Measurements from ENCODE around the gene XIRP2.

XIRP2 gene

DNA sequence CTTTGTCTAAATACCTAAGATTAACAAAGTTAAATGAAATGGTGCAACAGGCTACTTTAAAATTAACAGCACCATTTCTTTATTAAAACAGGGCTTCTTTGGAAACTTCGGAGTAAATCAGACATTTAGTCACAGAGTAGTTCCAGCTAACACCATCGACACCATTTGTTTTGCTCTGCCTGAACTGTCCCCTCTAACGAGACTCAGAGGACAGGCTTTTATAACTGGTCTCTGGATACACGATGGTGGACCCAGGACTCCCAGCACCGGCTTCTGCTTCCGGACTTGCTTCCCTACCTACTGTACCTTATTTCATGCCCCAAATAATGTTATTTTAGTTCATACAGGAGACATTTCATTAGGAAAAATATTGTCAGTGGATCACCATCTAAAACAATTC is 252.1 kb downstream of the XIRP2 start:
- TF ChIP-seq, protein P1, sequence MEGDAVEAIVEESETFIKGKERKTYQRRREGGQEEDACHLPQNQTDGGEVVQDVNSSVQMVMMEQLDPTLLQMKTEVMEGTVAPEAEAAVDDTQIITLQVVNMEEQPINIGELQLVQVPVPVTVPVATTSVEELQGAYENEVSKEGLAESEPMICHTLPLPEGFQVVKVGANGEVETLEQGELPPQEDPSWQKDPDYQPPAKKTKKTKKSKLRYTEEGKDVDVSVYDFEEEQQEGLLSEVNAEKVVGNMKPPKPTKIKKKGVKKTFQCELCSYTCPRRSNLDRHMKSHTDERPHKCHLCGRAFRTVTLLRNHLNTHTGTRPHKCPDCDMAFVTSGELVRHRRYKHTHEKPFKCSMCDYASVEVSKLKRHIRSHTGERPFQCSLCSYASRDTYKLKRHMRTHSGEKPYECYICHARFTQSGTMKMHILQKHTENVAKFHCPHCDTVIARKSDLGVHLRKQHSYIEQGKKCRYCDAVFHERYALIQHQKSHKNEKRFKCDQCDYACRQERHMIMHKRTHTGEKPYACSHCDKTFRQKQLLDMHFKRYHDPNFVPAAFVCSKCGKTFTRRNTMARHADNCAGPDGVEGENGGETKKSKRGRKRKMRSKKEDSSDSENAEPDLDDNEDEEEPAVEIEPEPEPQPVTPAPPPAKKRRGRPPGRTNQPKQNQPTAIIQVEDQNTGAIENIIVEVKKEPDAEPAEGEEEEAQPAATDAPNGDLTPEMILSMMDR (IDR thresholded peaks at IDR 0.05; ENCODE audit: extremely low read depth, missing control alignments), result no peak
- DNase-seq (ENCODE audit: low spot score), result no peak

DNA sequence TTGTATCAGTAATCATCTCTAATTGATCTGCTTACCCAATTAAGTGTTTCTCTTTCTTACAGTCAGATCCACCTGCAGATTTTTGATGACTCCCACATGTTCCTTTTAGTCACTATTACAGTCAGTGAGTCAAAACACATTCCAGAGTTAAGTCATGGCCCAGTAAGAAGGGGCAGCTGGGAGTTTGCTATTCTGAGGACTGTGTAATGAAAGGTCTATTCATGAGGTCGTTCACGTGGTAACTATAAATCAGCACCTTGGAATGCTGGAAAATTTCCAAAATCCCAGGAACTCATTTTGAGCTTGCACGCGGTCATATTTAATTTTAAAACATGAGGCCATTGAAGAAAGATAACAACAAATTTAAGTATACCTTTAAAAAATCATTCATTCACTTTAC is 252.5 kb downstream of the XIRP2 start:
- TF ChIP-seq, protein P1 (IDR thresholded peaks at IDR 0.05; ENCODE audit: extremely low read depth, missing control alignments), result no peak
- no peak for DNase-seq (ENCODE audit: low spot score)

- TF ChIP-seq, protein P1 (IDR thresholded peaks at IDR 0.05; ENCODE audit: extremely low read depth, missing control alignments), result no peak
- DNase-seq (ENCODE audit: low spot score), result no peak
Measured at GRCh38 chr2:167142554-167142953, 254.3 kb downstream of the XIRP2 start.

DNA sequence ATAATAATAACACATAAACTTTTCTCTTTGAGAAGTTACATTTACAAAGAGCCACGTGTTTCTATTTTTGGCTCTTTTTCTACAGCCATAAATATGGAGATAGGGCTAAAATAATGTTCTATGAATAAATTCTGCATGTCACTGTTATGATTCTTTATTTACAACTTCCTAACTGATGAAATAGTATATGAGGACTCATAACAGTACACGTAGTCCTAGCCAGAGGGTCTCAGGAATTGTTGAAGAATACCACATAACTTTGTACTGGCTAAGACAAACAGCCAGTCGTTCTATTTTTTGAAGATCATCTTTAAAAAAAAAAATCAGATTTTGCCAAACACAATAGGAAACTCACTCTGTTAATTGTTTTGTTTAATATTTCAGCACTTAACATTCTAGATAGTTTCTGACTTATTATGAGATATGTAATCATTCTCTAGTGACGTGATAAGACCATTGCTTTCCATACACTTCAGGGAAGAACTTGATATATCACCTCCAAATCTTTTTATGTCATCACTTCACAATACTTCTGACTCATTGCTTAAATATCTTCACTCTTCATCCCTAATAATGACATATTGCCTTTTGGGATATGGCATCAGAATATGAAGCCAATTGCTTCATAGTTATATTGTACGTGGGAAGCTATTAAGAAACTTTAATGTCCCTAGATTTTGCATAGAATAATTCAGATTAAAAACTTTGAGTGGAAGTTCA is 256.1 kb downstream of the XIRP2 start:
- TF ChIP-seq, protein P1 (IDR thresholded peaks at IDR 0.05; ENCODE audit: extremely low read depth, missing control alignments), result no peak
- DNase-seq (ENCODE audit: low spot score), result no peak

DNA sequence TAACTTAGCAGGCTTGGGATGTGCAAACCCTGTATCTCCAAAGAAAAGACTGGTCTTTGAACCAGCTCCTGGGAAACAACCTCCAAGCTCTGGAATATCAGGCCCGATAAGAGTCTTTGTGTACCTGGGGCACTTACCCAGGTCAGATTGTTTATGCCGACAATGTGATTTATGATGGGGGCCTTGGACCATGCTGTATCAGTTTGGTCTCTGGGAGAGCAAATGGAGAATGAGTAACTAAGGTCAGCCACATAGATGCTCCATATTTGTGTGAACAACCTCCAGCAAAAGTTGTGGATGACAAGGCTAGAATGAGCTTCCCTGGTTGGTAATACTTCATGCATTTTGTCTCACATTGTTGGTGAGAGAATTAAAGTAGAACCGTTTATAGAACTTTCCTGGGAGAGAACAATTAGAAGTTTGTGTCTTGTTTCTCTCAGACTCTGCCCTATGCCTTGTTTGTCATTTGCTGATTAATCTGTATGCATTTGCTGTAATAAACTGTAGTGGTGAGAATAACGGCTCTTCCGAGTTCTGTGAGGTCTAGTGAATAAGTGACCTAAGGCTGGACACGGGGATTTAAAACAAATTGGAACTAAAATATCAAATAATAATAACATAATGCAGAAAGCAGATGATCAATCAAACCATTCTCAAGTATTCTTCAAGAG is 259.1 kb downstream of the XIRP2 start:
- TF ChIP-seq, protein P1 (IDR thresholded peaks at IDR 0.05; ENCODE audit: extremely low read depth, missing control alignments), result no peak

GRCh38 chr2:167151894-167152293 is 263.6 kb downstream of the XIRP2 start:
- DNase-seq (ENCODE audit: low spot score), result no peak
- TF ChIP-seq, protein P1 (IDR thresholded peaks at IDR 0.05; ENCODE audit: extremely low read depth, missing control alignments), result no peak

More for the DNA sequence above, 259.1 kb downstream of the XIRP2 start:
- DNase-seq (ENCODE audit: low spot score), result no peak

GRCh38 chr2:167157523-167157922 is 269.2 kb downstream of the XIRP2 start:
- DNase-seq (ENCODE audit: low spot score), result no peak

More at GRCh38 chr2:167157523-167157922, 269.2 kb downstream of the XIRP2 start:
- TF ChIP-seq, protein P1 (IDR thresholded peaks at IDR 0.05; ENCODE audit: extremely low read depth, missing control alignments), result no peak

All from GM20000 (cell line).